T follicular helper cell (primary cell): ENCODE data around the gene RTN4.

Source experiments
- DNase-seq: peaks from one replicate; pipeline ENCODE4 v3.0.0-alpha.2; 2020; ENCODE audit warnings: low read depth

Gene RTN4

GRCh38 chr2:54949431-54949830 is 100.8 kb downstream of the RTN4 start:
- no peak for DNase-seq

- no peak for DNase-seq
Measured at GRCh38 chr2:54948120-54948519, 102.1 kb downstream of the RTN4 start.

GRCh38 chr2:54947646-54948045 is 102.6 kb downstream of the RTN4 start:
- no peak for DNase-seq

- DNase-seq: no peak
Measured at GRCh38 chr2:54947136-54947535, 103.1 kb downstream of the RTN4 start.

- DNase-seq: no peak
Measured at GRCh38 chr2:54946220-54946805, 103.9 kb downstream of the RTN4 start.

GRCh38 chr2:54945391-54946219 is 104.6 kb downstream of the RTN4 start:
- no peak for DNase-seq

- no peak for DNase-seq
Measured at GRCh38 chr2:54944724-54945326, 105.4 kb downstream of the RTN4 start.

GRCh38 chr2:54942373-54942772 is 107.9 kb downstream of the RTN4 start:
- DNase-seq: peak; percentile 4

GRCh38 chr2:54941248-54941984 is 108.8 kb downstream of the RTN4 start:
- DNase-seq: no peak

GRCh38 chr2:54940723-54941122 is 109.5 kb downstream of the RTN4 start:
- DNase-seq: no peak

- DNase-seq: no peak
Measured at GRCh38 chr2:54939446-54940118, 110.7 kb downstream of the RTN4 start.

GRCh38 chr2:54936766-54937165 is 113.5 kb downstream of the RTN4 start:
- DNase-seq: no peak

- DNase-seq: no peak
Measured at GRCh38 chr2:54935389-54935788, 114.9 kb downstream of the RTN4 start.

GRCh38 chr2:54931473-54931872 is 118.8 kb downstream of the RTN4 start:
- no peak for DNase-seq

- no peak for DNase-seq
Measured at GRCh38 chr2:54928719-54929118, 121.5 kb downstream of the RTN4 start.

GRCh38 chr2:54927751-54928615 is 122.3 kb downstream of the RTN4 start:
- DNase-seq: no peak

- no peak for DNase-seq
Measured at GRCh38 chr2:54927085-54927750, 123.0 kb downstream of the RTN4 start.

GRCh38 chr2:54925022-54925421 is 125.2 kb downstream of the RTN4 start:
- DNase-seq: no peak

GRCh38 chr2:54924121-54924520 is 126.1 kb downstream of the RTN4 start:
- no peak for DNase-seq
